ENCODE measurements around the gene ITGA5.

The ITGA5 gene

DNA sequence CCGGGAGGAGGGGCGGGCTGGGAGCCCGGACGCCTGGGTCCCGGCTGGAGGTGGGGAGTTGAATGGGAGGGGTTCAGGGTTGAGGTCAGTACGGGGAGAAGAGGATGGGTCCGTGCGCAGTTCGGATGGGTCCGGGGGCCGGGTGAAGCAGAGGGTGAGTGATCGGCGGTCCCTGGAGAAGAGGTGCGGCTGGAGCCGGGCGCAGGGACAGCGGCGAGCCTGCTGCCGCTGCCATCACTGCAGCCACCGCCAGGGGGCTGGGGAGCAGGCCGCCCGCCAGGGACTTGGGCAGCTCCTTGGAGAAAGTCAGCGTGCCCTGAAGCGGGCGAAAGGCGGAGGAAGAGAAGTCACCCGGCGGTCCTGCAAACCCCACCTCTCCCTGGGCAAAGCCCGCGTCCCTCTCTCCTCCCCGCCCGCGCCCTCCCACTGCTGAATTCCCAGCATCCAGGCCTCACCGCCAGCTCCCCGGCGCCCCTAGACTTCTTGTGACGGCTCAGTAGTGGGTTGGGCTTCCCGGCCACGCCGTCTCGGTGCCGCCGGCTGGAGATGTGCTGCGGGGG lies 48.8 kb downstream of the ITGA5 start:
- peak overlapping the region; percentile 35 for H3K4me3 ChIP-seq (ENCODE audit: low read depth, low read length)
- in situ Hi-C loops (cut with HindIII; ENCODE audit: low sequenced_read_pairs): loop anchor here (5.0 kb wide), 1 partner anchor 153 kb away; no protein-coding TSS in a partner anchor
- DNase-seq (ENCODE audit: low read depth): peak; percentile 46

DNA sequence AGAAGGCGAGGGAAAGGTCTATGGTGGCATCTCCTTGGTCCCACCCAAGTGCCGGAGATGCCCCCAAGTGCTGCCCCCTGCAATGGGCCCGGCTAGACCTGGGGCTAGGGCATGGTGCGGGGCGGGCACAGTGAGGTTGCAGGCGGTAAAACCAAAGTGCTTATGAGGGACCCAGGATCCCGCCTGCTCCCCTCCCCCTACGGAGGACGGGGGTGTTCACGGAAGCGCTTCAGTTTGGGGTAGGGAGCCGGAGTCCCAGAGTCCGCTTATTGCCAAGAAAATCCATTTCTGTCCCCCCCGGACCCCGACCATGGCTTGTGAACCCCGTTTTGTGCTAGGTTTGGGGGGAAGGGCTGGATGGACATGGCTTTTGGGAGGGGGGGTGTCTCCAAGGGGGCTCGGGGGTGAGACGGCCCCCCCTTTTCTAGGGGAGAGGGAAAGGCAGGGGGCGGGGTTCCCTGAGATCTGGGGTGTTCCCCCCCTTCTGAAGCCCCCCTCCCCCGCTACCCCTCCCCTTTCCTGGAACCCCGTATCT lies 49.4 kb downstream of the ITGA5 start:
- no peak for DNase-seq (ENCODE audit: low read depth)
- TF ChIP-seq, protein P1, sequence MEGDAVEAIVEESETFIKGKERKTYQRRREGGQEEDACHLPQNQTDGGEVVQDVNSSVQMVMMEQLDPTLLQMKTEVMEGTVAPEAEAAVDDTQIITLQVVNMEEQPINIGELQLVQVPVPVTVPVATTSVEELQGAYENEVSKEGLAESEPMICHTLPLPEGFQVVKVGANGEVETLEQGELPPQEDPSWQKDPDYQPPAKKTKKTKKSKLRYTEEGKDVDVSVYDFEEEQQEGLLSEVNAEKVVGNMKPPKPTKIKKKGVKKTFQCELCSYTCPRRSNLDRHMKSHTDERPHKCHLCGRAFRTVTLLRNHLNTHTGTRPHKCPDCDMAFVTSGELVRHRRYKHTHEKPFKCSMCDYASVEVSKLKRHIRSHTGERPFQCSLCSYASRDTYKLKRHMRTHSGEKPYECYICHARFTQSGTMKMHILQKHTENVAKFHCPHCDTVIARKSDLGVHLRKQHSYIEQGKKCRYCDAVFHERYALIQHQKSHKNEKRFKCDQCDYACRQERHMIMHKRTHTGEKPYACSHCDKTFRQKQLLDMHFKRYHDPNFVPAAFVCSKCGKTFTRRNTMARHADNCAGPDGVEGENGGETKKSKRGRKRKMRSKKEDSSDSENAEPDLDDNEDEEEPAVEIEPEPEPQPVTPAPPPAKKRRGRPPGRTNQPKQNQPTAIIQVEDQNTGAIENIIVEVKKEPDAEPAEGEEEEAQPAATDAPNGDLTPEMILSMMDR (IDR thresholded peaks at IDR 0.05; ENCODE audit: low read depth, low read length, missing control alignments): no peak
- peak overlapping the region; percentile 35 for H3K4me3 ChIP-seq (ENCODE audit: low read depth, low read length)
- in situ Hi-C loops (cut with HindIII; ENCODE audit: low sequenced_read_pairs): loop anchor here (5.0 kb wide), 1 partner anchor 152 kb away; no protein-coding TSS in a partner anchor

More for the DNA sequence above, 48.8 kb downstream of the ITGA5 start:
- TF ChIP-seq, protein P1 (IDR thresholded peaks at IDR 0.05; ENCODE audit: low read depth, low read length, missing control alignments): peak; percentile 86

DNA sequence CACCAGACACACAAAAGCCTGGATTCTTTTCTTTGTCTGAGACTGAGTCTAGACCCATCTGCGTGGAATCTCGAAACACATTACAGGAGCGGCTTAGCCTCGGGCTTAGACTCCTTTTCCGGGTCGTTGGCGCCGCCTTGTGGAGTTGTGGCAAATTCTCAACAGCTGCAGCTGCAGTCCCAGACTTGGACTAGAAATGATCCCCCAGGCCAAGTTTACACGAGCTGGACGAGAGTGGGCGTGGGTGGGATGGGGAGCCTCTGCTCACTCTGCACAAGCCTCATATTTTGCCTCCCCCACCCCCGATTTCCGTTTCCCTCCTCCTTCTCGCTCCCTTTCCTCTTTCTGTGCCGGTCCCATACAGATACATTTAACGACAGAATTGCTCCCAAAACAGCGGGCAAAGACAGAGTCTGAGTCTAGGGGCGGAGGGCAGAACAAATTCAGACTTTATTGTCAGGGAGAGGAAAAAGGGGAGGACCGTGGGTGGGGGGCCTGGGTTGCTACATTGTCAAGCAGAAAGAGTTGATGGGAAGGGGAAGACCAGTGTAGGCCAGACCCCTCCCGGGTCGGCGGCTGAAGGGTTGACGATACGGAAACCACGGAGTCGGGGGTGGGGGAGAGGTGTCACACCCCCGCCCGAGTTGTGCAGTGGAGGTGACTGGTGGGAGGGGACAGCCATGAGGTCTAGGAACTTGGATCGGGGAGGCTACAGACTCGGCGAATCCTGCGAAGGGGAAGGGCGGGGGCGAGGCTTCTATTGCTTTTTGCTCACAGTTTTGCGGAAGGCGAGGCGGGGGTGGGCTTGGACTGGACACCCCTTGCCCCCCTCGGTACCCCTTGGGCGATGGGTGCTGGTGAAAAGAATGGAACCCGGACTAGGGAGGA lies 50.1 kb downstream of the ITGA5 start:
- TF ChIP-seq, protein P1 (IDR thresholded peaks at IDR 0.05; ENCODE audit: low read depth, low read length, missing control alignments): peak; percentile 93
- in situ Hi-C loops (cut with HindIII; ENCODE audit: low sequenced_read_pairs): no loop called here

DNA sequence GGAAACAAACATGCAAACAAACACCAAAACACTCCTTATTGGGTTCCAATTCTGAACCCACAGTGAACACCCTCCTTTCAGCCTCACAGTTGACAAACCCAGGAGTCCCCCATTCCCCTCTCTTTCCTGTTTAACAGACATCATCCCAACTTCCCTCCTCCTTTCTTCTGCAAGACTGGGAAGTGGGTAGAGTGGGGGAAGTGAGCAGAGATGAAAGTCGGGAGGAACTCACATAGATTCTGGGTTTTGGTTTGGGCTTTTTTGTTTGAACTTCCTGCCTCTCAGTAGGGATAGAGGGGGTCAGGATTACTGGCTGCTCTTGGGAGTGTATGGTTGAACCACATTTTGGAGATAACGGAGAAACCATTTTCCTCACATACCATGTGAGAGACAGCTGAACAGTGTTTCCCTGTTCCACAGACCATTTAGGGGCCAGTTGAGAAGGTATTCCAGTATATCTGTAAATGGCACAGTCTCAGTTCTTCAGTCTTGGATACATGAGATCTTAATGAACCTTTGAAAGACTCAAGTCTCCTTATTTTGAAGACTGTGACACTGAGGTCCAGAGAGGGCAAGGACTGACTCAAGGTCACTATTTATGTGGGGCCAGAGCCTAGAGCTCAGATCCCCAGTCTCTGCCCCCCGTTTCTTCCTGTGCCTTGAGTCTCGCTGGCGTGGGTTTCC lies 50.9 kb downstream of the ITGA5 start:
- no peak for DNase-seq (ENCODE audit: low read depth)
- H3K4me3 ChIP-seq (ENCODE audit: low read depth, low read length): no peak overlapping the region

More for the DNA sequence above, 50.1 kb downstream of the ITGA5 start:
- DNase-seq (ENCODE audit: low read depth): peak; percentile 82
- peak overlapping the region; percentile 35 for H3K4me3 ChIP-seq (ENCODE audit: low read depth, low read length)

DNA sequence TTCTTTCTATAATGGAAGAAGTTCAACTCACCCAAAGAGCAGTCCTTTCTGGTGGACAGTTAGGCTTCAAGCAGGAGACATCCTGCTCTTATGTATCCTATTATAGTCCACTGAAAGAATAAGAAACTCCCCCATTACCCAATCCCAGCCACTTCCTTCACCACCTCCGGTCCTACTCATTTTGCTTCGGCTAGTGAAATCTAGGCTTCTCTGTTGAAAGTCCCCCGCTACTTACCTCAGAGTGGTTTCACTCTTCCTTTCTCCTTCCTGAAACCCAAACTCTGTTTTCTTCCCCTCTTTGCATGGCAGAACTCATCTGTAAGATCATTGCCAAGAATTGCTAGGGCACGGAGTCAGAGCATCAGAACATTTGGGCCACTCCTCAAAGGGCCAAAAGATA lies 54.7 kb downstream of the ITGA5 start, which contains the start of gene GPR84:
TSS of gene GPR84 (minus strand) at position 74 of the 400 bp plus-strand sequence. CDS start 635 bp downstream, outside the sequence.
- no peak within 1 kb of the TSS for H3K4me3 ChIP-seq (ENCODE audit: low read depth, low read length)
- in situ Hi-C loops (cut with HindIII; ENCODE audit: low sequenced_read_pairs): no loop called here

More for the DNA sequence above, 50.9 kb downstream of the ITGA5 start:
- TF ChIP-seq, protein P1 (IDR thresholded peaks at IDR 0.05; ENCODE audit: low read depth, low read length, missing control alignments): no peak
- in situ Hi-C loops (cut with HindIII; ENCODE audit: low sequenced_read_pairs): no loop called here

More for the DNA sequence above, 54.7 kb downstream of the ITGA5 start, which contains the start of gene GPR84:
- TF ChIP-seq, protein P1 (IDR thresholded peaks at IDR 0.05; ENCODE audit: low read depth, low read length, missing control alignments): no peak
- no peak for DNase-seq (ENCODE audit: low read depth)
